GM12878 (cell line): Measurements from ENCODE around the gene TMEM238L. TPM values are rescaled to one million over a fixed set of nuclear protein-coding genes. Genes with fewer than 3 reads are reported as not detected.

Experiments
- ATAC-seq: fragments of 200-7000 bp; cut with Tn5 transposase; 3 replicates; pipeline ENCODE4 v1.9.1; 2020; ENCODE audit warnings: mild to moderate bottlenecking, moderate library complexity
- BruUV-seq: library from RNA; stranded (reverse); fragments of 400-500 nt; replicated peaks from 2 replicates; lab custom pipeline; 2021; lab: Mats Ljungman, UMichigan
- CTCF ChIA-PET: fragments of 300-600 bp; sonication (Branson Sonifier 250); formaldehyde crosslinking; extraction: SDS; loops from one replicate; lab custom pipeline; 2021; ENCODE audit warnings: inconsistent platforms; lab: Yijun Ruan, JAX
- POLR2A ChIA-PET: fragments of 350-600 bp; formaldehyde crosslinking; extraction: SDS; loops from one replicate; lab custom pipeline; 2021; ENCODE audit warnings: inconsistent platforms; lab: Charles Lee
- RAD21 ChIA-PET: fragments of 300-600 bp; sonication (Branson Sonifier 250); formaldehyde crosslinking; loops from one replicate; lab custom pipeline; 2023; ENCODE audit warnings: antibody characterized with exemption; ENCODE audit not compliant: unreplicated experiment; lab: Charles Lee
- SMC1A ChIA-PET: fragments of 300-600 bp; sonication (Branson Sonifier 250); formaldehyde crosslinking; loops from one replicate; lab custom pipeline; 2023; ENCODE audit not compliant: unreplicated experiment, uncharacterized antibody; lab: Charles Lee
- DNase-seq: peaks from one replicate; pipeline ENCODE4 v3.0.0-alpha.2; 2011; ENCODE audit warnings: low read depth, low spot score
- FAIRE-seq: peaks from 3 replicates; lab custom pipeline; 2011; peaks lifted over from hg19 to GRCh38; lab: Jason Lieb, UNC
- H2AFZ ChIP-seq: 2 replicates; pipeline ENCODE4 v1.6.0; 2011; ENCODE audit warnings: low read depth, low read length, control low read depth; ENCODE audit not compliant: control insufficient read depth
- H3K27ac ChIP-seq: 2 replicates; pipeline ENCODE4 v1.5.1; 2011; ENCODE audit warnings: control low read depth; ENCODE audit not compliant: control insufficient read depth, insufficient read depth
- H3K27me3 ChIP-seq, 2 experiments: replicated peaks in 1 of 2; 2 replicates each; pipeline versions ENCODE4 v1.6.0 to v1.6.1; 2011; ENCODE audit warnings: low read length in 1 of 2; ENCODE audit not compliant: control insufficient read depth in 2 of 2, insufficient read depth in 2 of 2
- H3K36me3 ChIP-seq, 2 experiments: 2 replicates each; pipeline ENCODE4 v1.5.1; 2011; ENCODE audit warnings: low read length in 1 of 2; ENCODE audit not compliant: control insufficient read depth in 2 of 2, insufficient read depth in 2 of 2
- H3K4me1 ChIP-seq: 2 replicates; pipeline ENCODE4 v1.6.1; 2011; ENCODE audit warnings: mild to moderate bottlenecking, low read length, moderate library complexity, mixed read lengths; ENCODE audit not compliant: control insufficient read depth, insufficient read depth
- H3K4me2 ChIP-seq: 2 replicates; pipeline ENCODE4 v1.6.0; 2011; ENCODE audit warnings: control low read depth; ENCODE audit not compliant: control insufficient read depth, insufficient read depth
- H3K4me3 ChIP-seq: fragments of 200-600 bp; sonication (generic); 2 replicates; pipeline ENCODE4 v1.5.1; 2016
- H3K79me2 ChIP-seq: 2 replicates; pipeline ENCODE4 v1.6.0; 2011; ENCODE audit warnings: low read length; ENCODE audit not compliant: control insufficient read depth, insufficient read depth
- H3K9ac ChIP-seq: 2 replicates; pipeline ENCODE4 v1.8.0; 2011; ENCODE audit warnings: low read length, control low read depth, mixed read lengths; ENCODE audit not compliant: control insufficient read depth, insufficient read depth
- H3K9me3 ChIP-seq: replicated peaks from 3 replicates; pipeline ENCODE4 v1.5.1; 2011; ENCODE audit warnings: mild to moderate bottlenecking, low read length; ENCODE audit not compliant: control insufficient read depth, insufficient read depth
- H4K20me1 ChIP-seq: 2 replicates; pipeline ENCODE4 v1.6.0; 2011; ENCODE audit not compliant: control insufficient read depth, insufficient read depth
- BCL11A ChIP-seq: IDR thresholded peaks from 2 replicates; pipeline ENCODE4 v1.6.1; 2011; ENCODE audit warnings: low read depth, low read length
- CHD4 ChIP-seq: fragments of 200-600 bp; sonication (generic); IDR thresholded peaks from 2 replicates; pipeline ENCODE4 v1.6.1; 2016; ENCODE audit warnings: mild to moderate bottlenecking
- ESRRA ChIP-seq: IDR thresholded peaks from 2 replicates; pipeline ENCODE4 v1.6.1; 2012; ENCODE audit warnings: mild to moderate bottlenecking, low read length, improper control_type of control experiment
- IKZF2 ChIP-seq, 2 experiments: fragments of 450-650 bp; IDR thresholded peaks; 2 replicates each; pipeline ENCODE4 v1.6.1; 2017; ENCODE audit warnings: mild to moderate bottlenecking in 2 of 2, moderate library complexity in 2 of 2
- MYB ChIP-seq: fragments of 150-350 bp; IDR thresholded peaks from 2 replicates; pipeline ENCODE4 v1.6.1; 2014; ENCODE audit warnings: mild to moderate bottlenecking, low read depth, low read length, borderline replicate concordance
- NFYA ChIP-seq: IDR thresholded peaks from 2 replicates; pipeline ENCODE4 v1.6.1; 2011; ENCODE audit warnings: low read depth, mild to moderate bottlenecking, low read length, improper control_type of control experiment, borderline replicate concordance
- PAX5 ChIP-seq: IDR thresholded peaks from 2 replicates; pipeline ENCODE4 v1.6.1; 2011; ENCODE audit warnings: low read depth, low read length, borderline replicate concordance
- SMAD1 ChIP-seq: fragments of 450-650 bp; IDR thresholded peaks from 2 replicates; pipeline ENCODE4 v1.6.1; 2018; ENCODE audit warnings: mild to moderate bottlenecking, low read depth; ENCODE audit not compliant: partially characterized antibody
- SREBF1 ChIP-seq: IDR thresholded peaks from 2 replicates; pipeline ENCODE4 v1.6.1; 2012; ENCODE audit warnings: mild to moderate bottlenecking, low read length
- SUPT20H ChIP-seq: IDR thresholded peaks from 2 replicates; pipeline ENCODE4 v1.6.1; 2011; ENCODE audit warnings: low read depth, mild to moderate bottlenecking, low read length, moderate library complexity, borderline replicate concordance; ENCODE audit not compliant: control insufficient read depth
- SUZ12 ChIP-seq: fragments of 200-600 bp; sonication (generic); IDR thresholded peaks from one replicate; pipeline ENCODE4 v1.6.1; 2018; ENCODE audit warnings: antibody characterized with exemption, mild to moderate bottlenecking; ENCODE audit not compliant: unreplicated experiment
- WGBS: methylation state at CpG from one replicate; pipeline ENCODE4 v1.1.6; 2016; ENCODE audit warnings: low lambda C conversion rate; ENCODE audit not compliant: insufficient replicate concordance, insufficient coverage; ENCODE audit errors: missing lambda C conversion rate; 5-methylcytosine and 5-hydroxymethylcytosine counted together
- in situ Hi-C: fragments of 300-500 bp; cut with MboI; formaldehyde crosslinking; loops from 9 replicates; pipeline ENCODE4 v1.14.3; 2018; ENCODE audit warnings: mixed read lengths
- intact Hi-C: fragments of 100-400 bp; cut with micrococcal nuclease; formaldehyde crosslinking; loops from one replicate; pipeline ENCODE4 v1.14.2; 2022; ENCODE audit not compliant: unreplicated experiment
- polyA plus RNA-seq, 11 experiments: library from polyadenylated mRNA; depleted of rRNA in 4 of 11; unstranded in 6 of 11; stranded (reverse) in 5 of 11; fragments of >200 nt; fragmentation: Nextera tagmentation in 4 of 11; fragmentation: Illumina TruSeq in 1 of 11; extraction: Ambion mirVana in 4 of 11; extraction: Trizol in 1 of 11; gene quantifications; 1 replicate in 1 of 11; 2 replicates in 10 of 11; pipeline versions ENCODE4 v1.2.1 to v1.2.3, GENCODE V29; 2011 to 2016; ENCODE audit warnings: inconsistent platforms in 2 of 11, missing spikeins in 2 of 11, low read depth in 1 of 11
- total RNA-seq, 4 experiments: library from RNA; depleted of rRNA in 3 of 4; stranded (reverse); fragments of >200 nt in 3 of 4; fragmentation: Illumina TruSeq in 1 of 4; extraction: Trizol in 1 of 4; gene quantifications; 2 replicates each; pipeline versions ENCODE4 v1.2.1 to v1.2.3, GENCODE V29; 2013 to 2021
- TF ChIP-seq, protein P1 (sequence below): fragments of 450-650 bp; conservative IDR thresholded peaks from 2 replicates; pipeline ENCODE4 v1.6.1; 2017; ENCODE audit warnings: mild to moderate bottlenecking, moderate library complexity
- TF ChIP-seq, protein P2 (sequence below): fragments of 450-650 bp; IDR thresholded peaks from 2 replicates; pipeline ENCODE4 v1.6.1; 2017; ENCODE audit warnings: low read depth, mild to moderate bottlenecking, moderate library complexity
- TF ChIP-seq, protein P3 (sequence below): IDR thresholded peaks from 2 replicates; pipeline ENCODE4 v1.6.1; 2011; ENCODE audit warnings: low read depth, mild to moderate bottlenecking, low read length, moderate library complexity, borderline replicate concordance; ENCODE audit errors: extremely low read depth

TMEM238L gene
- total and polyA plus RNA-seq, 10 of the 15 experiments (the other 5 are each of a cell fraction or from before 2014, with no cell fraction given) = not detected

GRCh38 chr17:10824874-10825273, 21.0 kb upstream of the TMEM238L start:
- Histone ChIP-seq H4K20me1 (no peaks in the 10 kb centered on the region), H3K4me3 (no peak overlapping the region), H3K27me3 (0 out of 4 replicates have a peak, but pooled peaks cover 0 to 2% of the 10 kb centered on the region in 2 experiments), H3K36me3 (no peaks in the 10 kb centered on the region), H2AFZ (no peak overlapping the region), H3K79me2 (no peaks in the 10 kb centered on the region), H3K9me3 (no peaks in the 10 kb centered on the region), H3K27ac (no peak overlapping the region), H3K4me1 (no peaks in the 10 kb centered on the region), H3K9ac (no peak overlapping the region), H3K4me2 (no peak overlapping the region)
- DNase-seq = no peak
- no peak for ATAC-seq
- in situ Hi-C loops = no loop called here
- ChIA-PET RAD21 (no interaction called here), POLR2A (no interaction called here), CTCF (no interaction called here), SMC1A (no interaction called here)
- WGBS = 39% methylated on average over 7 of the region's 7 CpGs
- FAIRE-seq = no peak
- intact Hi-C loops = no loop called here
- TF ChIP-seq, protein P1, sequence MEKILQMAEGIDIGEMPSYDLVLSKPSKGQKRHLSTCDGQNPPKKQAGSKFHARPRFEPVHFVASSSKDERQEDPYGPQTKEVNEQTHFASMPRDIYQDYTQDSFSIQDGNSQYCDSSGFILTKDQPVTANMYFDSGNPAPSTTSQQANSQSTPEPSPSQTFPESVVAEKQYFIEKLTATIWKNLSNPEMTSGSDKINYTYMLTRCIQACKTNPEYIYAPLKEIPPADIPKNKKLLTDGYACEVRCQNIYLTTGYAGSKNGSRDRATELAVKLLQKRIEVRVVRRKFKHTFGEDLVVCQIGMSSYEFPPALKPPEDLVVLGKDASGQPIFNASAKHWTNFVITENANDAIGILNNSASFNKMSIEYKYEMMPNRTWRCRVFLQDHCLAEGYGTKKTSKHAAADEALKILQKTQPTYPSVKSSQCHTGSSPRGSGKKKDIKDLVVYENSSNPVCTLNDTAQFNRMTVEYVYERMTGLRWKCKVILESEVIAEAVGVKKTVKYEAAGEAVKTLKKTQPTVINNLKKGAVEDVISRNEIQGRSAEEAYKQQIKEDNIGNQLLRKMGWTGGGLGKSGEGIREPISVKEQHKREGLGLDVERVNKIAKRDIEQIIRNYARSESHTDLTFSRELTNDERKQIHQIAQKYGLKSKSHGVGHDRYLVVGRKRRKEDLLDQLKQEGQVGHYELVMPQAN = no peak
- BruUV-seq = no TSS peak

DNA sequence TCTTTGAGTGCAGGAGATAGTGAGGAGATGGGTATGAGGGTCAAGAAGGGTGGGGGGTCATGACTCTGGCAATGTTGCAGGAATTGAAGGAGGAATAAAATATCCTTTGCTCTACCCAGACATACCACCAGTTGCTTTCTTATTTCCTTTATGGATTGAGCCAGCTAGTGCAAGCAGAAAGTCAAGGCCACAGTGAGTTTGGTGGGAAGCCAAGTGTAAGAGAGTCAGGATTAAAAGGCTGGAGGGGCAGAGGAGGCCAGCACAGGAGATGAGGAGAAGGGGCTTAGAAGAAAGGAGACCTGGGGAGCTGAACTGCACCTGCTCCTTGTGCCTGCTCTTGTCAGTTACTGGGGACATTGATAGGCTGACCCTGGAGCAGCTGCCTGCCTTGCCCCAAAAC, 17.9 kb upstream of the TMEM238L start:
- intact Hi-C loops = no loop called here
- RAD21 ChIA-PET = no interaction called here
- ATAC-seq (no peak), DNase-seq (no peak), FAIRE-seq (no peak)
- H2AFZ ChIP-seq = no peak overlapping the region
- H3K27ac ChIP-seq = no peak overlapping the region
- no peaks in the 10 kb centered on the region for H4K20me1 ChIP-seq
- SMC1A ChIA-PET = no interaction called here
- H3K79me2 ChIP-seq = no peaks in the 10 kb centered on the region
- POLR2A ChIA-PET = no interaction called here
- H3K4me1 ChIP-seq = no peaks in the 10 kb centered on the region
- H3K9ac ChIP-seq = no peak overlapping the region
- no TSS peak for BruUV-seq
- in situ Hi-C loops = no loop called here
- no peaks in the 10 kb centered on the region for H3K9me3 ChIP-seq
- no peaks in the 10 kb centered on the region for H3K36me3 ChIP-seq
- 0 out of 4 replicates have a peak, but pooled peaks cover 0 to 2% of the 10 kb centered on the region in 2 experiments for H3K27me3 ChIP-seq
- H3K4me2 ChIP-seq = no peak overlapping the region
- H3K4me3 ChIP-seq = no peak overlapping the region
- CTCF ChIA-PET = no interaction called here
- TF ChIP-seq MYB = no peak
- no peak for TF ChIP-seq NFYA
- no peak for TF ChIP-seq IKZF2 (IDR thresholded peaks at IDR 0.05)
- no peak for TF ChIP-seq PAX5
- TF ChIP-seq, protein P2, sequence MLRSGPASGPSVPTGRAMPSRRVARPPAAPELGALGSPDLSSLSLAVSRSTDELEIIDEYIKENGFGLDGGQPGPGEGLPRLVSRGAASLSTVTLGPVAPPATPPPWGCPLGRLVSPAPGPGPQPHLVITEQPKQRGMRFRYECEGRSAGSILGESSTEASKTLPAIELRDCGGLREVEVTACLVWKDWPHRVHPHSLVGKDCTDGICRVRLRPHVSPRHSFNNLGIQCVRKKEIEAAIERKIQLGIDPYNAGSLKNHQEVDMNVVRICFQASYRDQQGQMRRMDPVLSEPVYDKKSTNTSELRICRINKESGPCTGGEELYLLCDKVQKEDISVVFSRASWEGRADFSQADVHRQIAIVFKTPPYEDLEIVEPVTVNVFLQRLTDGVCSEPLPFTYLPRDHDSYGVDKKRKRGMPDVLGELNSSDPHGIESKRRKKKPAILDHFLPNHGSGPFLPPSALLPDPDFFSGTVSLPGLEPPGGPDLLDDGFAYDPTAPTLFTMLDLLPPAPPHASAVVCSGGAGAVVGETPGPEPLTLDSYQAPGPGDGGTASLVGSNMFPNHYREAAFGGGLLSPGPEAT = no peak
- TF ChIP-seq SREBF1 = no peak
- no peak for TF ChIP-seq BCL11A
- TF ChIP-seq CHD4 = no peak
- TF ChIP-seq SUZ12 = no peak
- no peak for TF ChIP-seq ESRRA
- no peak for TF ChIP-seq SUPT20H
- TF ChIP-seq, protein P3, sequence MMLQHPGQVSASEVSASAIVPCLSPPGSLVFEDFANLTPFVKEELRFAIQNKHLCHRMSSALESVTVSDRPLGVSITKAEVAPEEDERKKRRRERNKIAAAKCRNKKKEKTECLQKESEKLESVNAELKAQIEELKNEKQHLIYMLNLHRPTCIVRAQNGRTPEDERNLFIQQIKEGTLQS = no peak
- no peak for TF ChIP-seq SMAD1
